Activated CD4-positive, alpha-beta T cell treated with anti-CD3 and anti-CD28 coated beads, Interleukin-2, Interleukin-6, amounts not matched to agents 100 ng/mL and 50 ng/mL, durations not matched to agents 16 hours and 8 hours (primary cell): ENCODE results near the gene DNM3.

Experiments used
- DNase-seq: peaks from one replicate; pipeline ENCODE4 v3.0.0-alpha.2; 2020

The DNM3 gene

GRCh38 chr1:172145231-172145651 lies 303.9 kb downstream of the DNM3 start:
- no peak for DNase-seq

GRCh38 chr1:172145656-172146055 lies 304.4 kb downstream of the DNM3 start:
- no peak for DNase-seq

- no peak for DNase-seq
These were observed 305.0 kb downstream of the DNM3 start for GRCh38 chr1:172146141-172146850.

- DNase-seq: no peak
These were observed 306.2 kb downstream of the DNM3 start for GRCh38 chr1:172147541-172147940.

- no peak for DNase-seq
These were observed 306.9 kb downstream of the DNM3 start for GRCh38 chr1:172148213-172148612.

- no peak for DNase-seq
These were observed 307.4 kb downstream of the DNM3 start for GRCh38 chr1:172148707-172149106.

- no peak for DNase-seq
These were observed 308.0 kb downstream of the DNM3 start for GRCh38 chr1:172149346-172149745.

- DNase-seq: peak; percentile 73
These were observed 313.3 kb downstream of the DNM3 start for GRCh38 chr1:172154551-172154950.

- no peak for DNase-seq
These were observed 314.5 kb downstream of the DNM3 start for GRCh38 chr1:172155766-172156165.

GRCh38 chr1:172162236-172162635 lies 320.9 kb downstream of the DNM3 start:
- no peak for DNase-seq

GRCh38 chr1:172163498-172164215 lies 322.4 kb downstream of the DNM3 start:
- no peak for DNase-seq

GRCh38 chr1:172165403-172165802 lies 324.1 kb downstream of the DNM3 start:
- no peak for DNase-seq

- DNase-seq: no peak
These were observed 326.7 kb downstream of the DNM3 start for GRCh38 chr1:172167796-172168596.

GRCh38 chr1:172168597-172168872 lies 327.2 kb downstream of the DNM3 start:
- DNase-seq: no peak

- no peak for DNase-seq
These were observed 328.5 kb downstream of the DNM3 start for GRCh38 chr1:172169836-172170235.

- no peak for DNase-seq
These were observed 331.1 kb downstream of the DNM3 start for GRCh38 chr1:172172352-172172831.

- DNase-seq: no peak
These were observed 334.9 kb downstream of the DNM3 start for GRCh38 chr1:172176206-172176605.

GRCh38 chr1:172177849-172178248 lies 336.6 kb downstream of the DNM3 start:
- DNase-seq: no peak

GRCh38 chr1:172178886-172179285 lies 337.6 kb downstream of the DNM3 start:
- no peak for DNase-seq

- DNase-seq: no peak
These were observed 338.6 kb downstream of the DNM3 start for GRCh38 chr1:172179918-172180317.

GRCh38 chr1:172180501-172181285 lies 339.4 kb downstream of the DNM3 start:
- DNase-seq: peak; percentile 80

- no peak for DNase-seq
These were observed 343.4 kb downstream of the DNM3 start for GRCh38 chr1:172184506-172185191.
